GM12872 (cell line): Measurements from ENCODE around the gene CYP19A1.

ENCODE experiments used
- CTCF ChIP-seq: IDR thresholded peaks from 3 replicates; pipeline ENCODE4 v1.5.1; 2011; ENCODE audit warnings: low read depth, mild to moderate bottlenecking, low read length, moderate library complexity; ENCODE audit not compliant: insufficient read depth

The CYP19A1 gene

GRCh38 chr15:51316636-51317035 is 21.8 kb downstream of the CYP19A1 start:
- TF ChIP-seq CTCF = no peak

GRCh38 chr15:51315726-51316125 is 22.7 kb downstream of the CYP19A1 start:
- no peak for TF ChIP-seq CTCF

GRCh38 chr15:51314391-51315337 is 23.7 kb downstream of the CYP19A1 start:
- no peak for TF ChIP-seq CTCF

GRCh38 chr15:51313644-51314280 is 24.6 kb downstream of the CYP19A1 start:
- TF ChIP-seq CTCF = no peak

- TF ChIP-seq CTCF = no peak
These were observed 25.4 kb downstream of the CYP19A1 start for GRCh38 chr15:51313074-51313393.

- TF ChIP-seq CTCF = no peak
These were observed 26.0 kb downstream of the CYP19A1 start for GRCh38 chr15:51312166-51313073.

- no peak for TF ChIP-seq CTCF
These were observed 26.9 kb downstream of the CYP19A1 start for GRCh38 chr15:51311510-51311909.
